ENCODE measurements around the gene CD164. TPM values are rescaled to one million over a fixed set of nuclear protein-coding genes. Genes with fewer than 3 reads are reported as not detected.

The CD164 gene
- total and polyA plus RNA-seq, 2 of the 13 experiments (the other 11 are each of a cell fraction or from before 2014, with no cell fraction given), result 222 to 293 TPM

DNA sequence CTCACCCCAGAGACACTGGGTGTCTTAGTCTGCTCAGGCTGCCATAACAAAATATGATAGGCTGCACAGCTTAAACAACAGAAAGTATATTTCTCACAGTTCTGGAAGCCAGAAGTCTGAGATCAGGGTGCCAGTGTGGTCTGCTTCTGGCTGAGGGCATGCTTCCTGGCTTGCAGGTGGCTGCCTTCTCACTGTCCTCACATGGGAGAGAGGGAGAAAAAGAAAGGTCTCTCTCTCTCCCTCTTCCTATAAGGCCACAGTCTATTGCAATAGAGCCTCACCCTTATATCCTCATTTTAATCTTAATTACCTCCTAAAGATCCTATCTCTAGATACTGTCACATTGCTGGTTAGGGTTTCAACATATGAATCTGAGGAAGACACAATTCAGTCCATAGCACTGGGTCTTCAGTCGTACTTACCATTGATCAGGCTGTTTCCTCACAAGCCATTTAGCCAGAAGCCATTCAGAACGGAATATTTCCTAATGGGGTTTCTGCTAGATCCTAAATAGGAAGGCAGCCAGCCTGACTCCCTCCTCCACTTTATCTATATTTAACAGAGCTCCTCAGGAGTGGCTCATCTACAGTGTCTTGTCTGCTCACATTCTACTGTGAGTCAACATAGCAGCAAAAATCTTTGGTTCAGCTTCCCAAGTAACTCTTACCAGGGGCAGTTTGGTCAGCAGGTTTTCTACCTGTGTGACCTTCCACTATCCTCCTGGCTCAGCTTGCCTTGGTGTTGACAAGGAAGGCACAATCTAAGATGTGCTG is 42.2 kb downstream of the CD164 start (continued):
- TF ChIP-seq ZNF816 (CRISPR knock-in tag; IDR thresholded peaks at IDR 0.05; ENCODE audit: borderline replicate concordance), result no peak
- TF ChIP-seq, protein P1, sequence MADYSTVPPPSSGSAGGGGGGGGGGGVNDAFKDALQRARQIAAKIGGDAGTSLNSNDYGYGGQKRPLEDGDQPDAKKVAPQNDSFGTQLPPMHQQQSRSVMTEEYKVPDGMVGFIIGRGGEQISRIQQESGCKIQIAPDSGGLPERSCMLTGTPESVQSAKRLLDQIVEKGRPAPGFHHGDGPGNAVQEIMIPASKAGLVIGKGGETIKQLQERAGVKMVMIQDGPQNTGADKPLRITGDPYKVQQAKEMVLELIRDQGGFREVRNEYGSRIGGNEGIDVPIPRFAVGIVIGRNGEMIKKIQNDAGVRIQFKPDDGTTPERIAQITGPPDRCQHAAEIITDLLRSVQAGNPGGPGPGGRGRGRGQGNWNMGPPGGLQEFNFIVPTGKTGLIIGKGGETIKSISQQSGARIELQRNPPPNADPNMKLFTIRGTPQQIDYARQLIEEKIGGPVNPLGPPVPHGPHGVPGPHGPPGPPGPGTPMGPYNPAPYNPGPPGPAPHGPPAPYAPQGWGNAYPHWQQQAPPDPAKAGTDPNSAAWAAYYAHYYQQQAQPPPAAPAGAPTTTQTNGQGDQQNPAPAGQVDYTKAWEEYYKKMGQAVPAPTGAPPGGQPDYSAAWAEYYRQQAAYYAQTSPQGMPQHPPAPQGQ (CRISPR knock-in tag; IDR thresholded peaks at IDR 0.05; ENCODE audit: borderline replicate concordance), result no peak
- TF ChIP-seq ZNF772 (CRISPR knock-in tag; IDR thresholded peaks at IDR 0.05), result no peak
- TF ChIP-seq THYN1 (CRISPR knock-in tag; IDR thresholded peaks at IDR 0.05; ENCODE audit: borderline replicate concordance, low read depth), result no peak
- no peak for TF ChIP-seq XRCC5 (optimal IDR thresholded peaks at IDR 0.05; ENCODE audit: low read length)
- TF ChIP-seq, protein P2, sequence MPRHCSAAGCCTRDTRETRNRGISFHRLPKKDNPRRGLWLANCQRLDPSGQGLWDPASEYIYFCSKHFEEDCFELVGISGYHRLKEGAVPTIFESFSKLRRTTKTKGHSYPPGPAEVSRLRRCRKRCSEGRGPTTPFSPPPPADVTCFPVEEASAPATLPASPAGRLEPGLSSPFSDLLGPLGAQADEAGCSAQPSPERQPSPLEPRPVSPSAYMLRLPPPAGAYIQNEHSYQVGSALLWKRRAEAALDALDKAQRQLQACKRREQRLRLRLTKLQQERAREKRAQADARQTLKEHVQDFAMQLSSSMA (CRISPR knock-in tag; IDR thresholded peaks at IDR 0.05), result no peak

DNA sequence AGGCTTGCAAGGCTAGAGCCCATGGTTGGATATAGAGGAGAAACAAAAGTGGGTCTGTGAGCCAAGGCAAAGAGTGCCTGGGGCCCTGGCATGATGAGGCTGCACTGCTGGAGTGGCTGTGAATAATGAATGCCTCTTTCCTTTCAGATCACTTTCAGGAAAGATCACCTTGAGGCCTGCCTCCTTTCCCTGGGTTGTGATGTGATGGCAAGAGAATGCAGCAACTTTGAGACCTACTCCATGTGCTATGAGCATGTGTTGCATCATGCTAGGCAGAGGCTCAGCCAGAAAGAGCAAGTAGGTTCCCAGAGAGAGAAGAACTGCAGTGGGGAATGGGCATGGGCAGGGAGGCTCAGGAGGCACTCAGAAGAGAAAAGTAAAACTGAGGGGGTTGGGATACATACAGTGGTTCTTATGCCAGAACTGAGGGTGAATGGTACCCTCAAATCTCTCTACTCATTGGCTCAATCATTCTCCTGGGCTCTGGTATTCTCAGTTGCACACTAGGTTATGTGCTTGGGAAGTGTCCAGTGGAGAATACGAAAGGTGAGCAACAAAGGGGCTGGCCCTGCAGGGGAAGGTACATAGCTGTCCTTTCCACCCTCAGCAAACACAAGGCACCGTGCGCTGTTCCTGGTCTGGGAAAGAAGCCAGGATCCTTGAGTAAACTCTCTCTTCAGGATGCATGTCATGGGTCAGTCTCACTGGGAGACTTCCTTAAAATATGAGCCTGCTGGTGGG is 45.9 kb downstream of the CD164 start:
- H3K27ac ChIP-seq (ENCODE audit: extremely low read length, insufficient read depth, low read length), result no peak overlapping the region
- FAIRE-seq, result no peak
- POLR2A ChIA-PET, result no interaction called here
- TF ChIP-seq, protein P3, sequence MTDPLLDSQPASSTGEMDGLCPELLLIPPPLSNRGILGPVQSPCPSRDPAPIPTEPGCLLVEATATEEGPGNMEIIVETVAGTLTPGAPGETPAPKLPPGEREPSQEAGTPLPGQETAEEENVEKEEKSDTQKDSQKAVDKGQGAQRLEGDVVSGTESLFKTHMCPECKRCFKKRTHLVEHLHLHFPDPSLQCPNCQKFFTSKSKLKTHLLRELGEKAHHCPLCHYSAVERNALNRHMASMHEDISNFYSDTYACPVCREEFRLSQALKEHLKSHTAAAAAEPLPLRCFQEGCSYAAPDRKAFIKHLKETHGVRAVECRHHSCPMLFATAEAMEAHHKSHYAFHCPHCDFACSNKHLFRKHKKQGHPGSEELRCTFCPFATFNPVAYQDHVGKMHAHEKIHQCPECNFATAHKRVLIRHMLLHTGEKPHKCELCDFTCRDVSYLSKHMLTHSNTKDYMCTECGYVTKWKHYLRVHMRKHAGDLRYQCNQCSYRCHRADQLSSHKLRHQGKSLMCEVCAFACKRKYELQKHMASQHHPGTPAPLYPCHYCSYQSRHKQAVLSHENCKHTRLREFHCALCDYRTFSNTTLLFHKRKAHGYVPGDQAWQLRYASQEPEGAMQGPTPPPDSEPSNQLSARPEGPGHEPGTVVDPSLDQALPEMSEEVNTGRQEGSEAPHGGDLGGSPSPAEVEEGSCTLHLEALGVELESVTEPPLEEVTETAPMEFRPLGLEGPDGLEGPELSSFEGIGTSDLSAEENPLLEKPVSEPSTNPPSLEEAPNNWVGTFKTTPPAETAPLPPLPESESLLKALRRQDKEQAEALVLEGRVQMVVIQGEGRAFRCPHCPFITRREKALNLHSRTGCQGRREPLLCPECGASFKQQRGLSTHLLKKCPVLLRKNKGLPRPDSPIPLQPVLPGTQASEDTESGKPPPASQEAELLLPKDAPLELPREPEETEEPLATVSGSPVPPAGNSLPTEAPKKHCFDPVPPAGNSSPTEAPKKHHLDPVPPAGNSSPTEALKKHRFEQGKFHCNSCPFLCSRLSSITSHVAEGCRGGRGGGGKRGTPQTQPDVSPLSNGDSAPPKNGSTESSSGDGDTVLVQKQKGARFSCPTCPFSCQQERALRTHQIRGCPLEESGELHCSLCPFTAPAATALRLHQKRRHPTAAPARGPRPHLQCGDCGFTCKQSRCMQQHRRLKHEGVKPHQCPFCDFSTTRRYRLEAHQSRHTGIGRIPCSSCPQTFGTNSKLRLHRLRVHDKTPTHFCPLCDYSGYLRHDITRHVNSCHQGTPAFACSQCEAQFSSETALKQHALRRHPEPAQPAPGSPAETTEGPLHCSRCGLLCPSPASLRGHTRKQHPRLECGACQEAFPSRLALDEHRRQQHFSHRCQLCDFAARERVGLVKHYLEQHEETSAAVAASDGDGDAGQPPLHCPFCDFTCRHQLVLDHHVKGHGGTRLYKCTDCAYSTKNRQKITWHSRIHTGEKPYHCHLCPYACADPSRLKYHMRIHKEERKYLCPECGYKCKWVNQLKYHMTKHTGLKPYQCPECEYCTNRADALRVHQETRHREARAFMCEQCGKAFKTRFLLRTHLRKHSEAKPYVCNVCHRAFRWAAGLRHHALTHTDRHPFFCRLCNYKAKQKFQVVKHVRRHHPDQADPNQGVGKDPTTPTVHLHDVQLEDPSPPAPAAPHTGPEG (CRISPR knock-in tag; IDR thresholded peaks at IDR 0.05), result no peak
- TF ChIP-seq ZFX (CRISPR knock-in tag; IDR thresholded peaks at IDR 0.05; ENCODE audit: low read depth) (no peak), CEBPB (IDR thresholded peaks at IDR 0.05; ENCODE audit: borderline replicate concordance, low read depth, low read length) (peak; percentile 63; the same call in 1 of the 2 replicates), SIN3B (IDR thresholded peaks at IDR 0.05; ENCODE audit: low read length) (no peak)
- TF ChIP-seq, protein P4, sequence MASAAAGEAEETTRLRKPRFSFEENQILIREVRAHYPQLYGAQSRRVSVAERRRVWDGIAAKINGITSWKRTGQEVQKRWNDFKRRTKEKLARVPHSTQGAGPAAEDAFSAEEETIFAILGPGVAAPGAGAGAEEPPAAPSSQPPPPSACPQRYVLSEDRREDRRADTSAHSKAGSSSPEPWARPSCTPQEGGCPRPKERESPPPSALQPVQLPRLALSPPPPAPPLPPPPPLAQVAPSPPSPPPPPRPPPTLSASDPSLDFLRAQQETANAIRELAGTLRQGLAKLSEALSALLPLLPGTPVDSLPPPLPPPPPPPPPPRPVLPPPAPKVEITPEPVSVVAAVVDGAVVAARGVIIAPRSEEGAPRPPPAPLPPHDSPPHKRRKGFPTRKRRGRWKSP (CRISPR knock-in tag; IDR thresholded peaks at IDR 0.05), result no peak

More for the DNA sequence above, 45.9 kb downstream of the CD164 start:
- H2AFZ ChIP-seq (ENCODE audit: low read length), result no peak overlapping the region
- H3K4me1 ChIP-seq (ENCODE audit: insufficient read depth, low read length), result peaks cover 19% of the 10 kb centered on the region
- CTCF ChIA-PET (ENCODE audit: low intra/inter-chr PET ratio, low total read pairs), result no interaction called here
- DNase-seq (ENCODE audit: low spot score), result no peak
- no peak overlapping the region for H3K4me2 ChIP-seq (ENCODE audit: low read depth, low read length)
- intact Hi-C loops (cut with micrococcal nuclease; ENCODE audit: unreplicated experiment), result no loop called here
- no peak overlapping the region for H3K4me3 ChIP-seq (replicated peaks in 1 of 3; ENCODE audit: insufficient read depth in 1 of 3, low read depth in 2 of 3, low read length in 3 of 3)
- peak; percentile 25; the same call in 2 of the 3 replicates for ATAC-seq
- H3K27me3 ChIP-seq (ENCODE audit: control insufficient read depth in 1 of 2, insufficient read depth in 2 of 2, low read length in 2 of 2), result no peaks in the 10 kb centered on the region
- no peaks in the 10 kb centered on the region for H4K20me1 ChIP-seq (ENCODE audit: insufficient read depth, low read length)
- in situ Hi-C loops (cut with HindIII; ENCODE audit: extremely low pct_ligation_motif_present, low pct_unique_long_range_greater_than_20kb), result no loop called here
- H3K9ac ChIP-seq (ENCODE audit: insufficient read depth, low read depth, low read length), result no peak overlapping the region
- no TSS peak for BruUV-seq (replicated peaks)
- H3K79me2 ChIP-seq (ENCODE audit: insufficient read depth, low read length), result no peaks in the 10 kb centered on the region
- 42% methylated on average over 3 of the region's 3 CpGs for WGBS (ENCODE audit: low lambda C conversion rate)
- H3K9me3 ChIP-seq (ENCODE audit: low read length), result no peaks in the 10 kb centered on the region
- H3K36me3 ChIP-seq (replicated peaks in 1 of 2; ENCODE audit: control insufficient read depth in 1 of 2, insufficient read depth in 2 of 2, low read length in 2 of 2), result no peaks in the 10 kb centered on the region

Measured in HepG2 (cell line).